Epithelial cell of proximal tubule (primary cell): ENCODE data around the gene TBC1D2B. TPM values are rescaled to one million over a fixed set of nuclear protein-coding genes. Genes with fewer than 3 reads are reported as not detected.
"Not testable (repeated sequence)": the region's sequence is repeated elsewhere in the genome, so short reads cannot be mapped to it uniquely, and the experiment has no call there.

Experiments
- DNase-seq: peaks from one replicate; pipeline ENCODE4 v3.0.0-alpha.2; 2011; ENCODE audit warnings: low read depth
- H3K4me3 ChIP-seq: 2 replicates; pipeline ENCODE4 v1.5.1; 2011; ENCODE audit warnings: low read depth, mild to moderate bottlenecking, low read length
- total RNA-seq: library from RNA; depleted of rRNA; stranded (reverse); fragments of >200 nt; gene quantifications from 2 replicates; pipeline ENCODE4 v1.2.3, GENCODE V29; 2015
- TF ChIP-seq, protein P1 (sequence below): conservative IDR thresholded peaks from 2 replicates; pipeline ENCODE4 v1.5.1; 2012; ENCODE audit warnings: low read depth, mild to moderate bottlenecking, low read length

The TBC1D2B gene
- total RNA-seq, 1 donor from 2014 or later, result 15.0 TPM

DNA sequence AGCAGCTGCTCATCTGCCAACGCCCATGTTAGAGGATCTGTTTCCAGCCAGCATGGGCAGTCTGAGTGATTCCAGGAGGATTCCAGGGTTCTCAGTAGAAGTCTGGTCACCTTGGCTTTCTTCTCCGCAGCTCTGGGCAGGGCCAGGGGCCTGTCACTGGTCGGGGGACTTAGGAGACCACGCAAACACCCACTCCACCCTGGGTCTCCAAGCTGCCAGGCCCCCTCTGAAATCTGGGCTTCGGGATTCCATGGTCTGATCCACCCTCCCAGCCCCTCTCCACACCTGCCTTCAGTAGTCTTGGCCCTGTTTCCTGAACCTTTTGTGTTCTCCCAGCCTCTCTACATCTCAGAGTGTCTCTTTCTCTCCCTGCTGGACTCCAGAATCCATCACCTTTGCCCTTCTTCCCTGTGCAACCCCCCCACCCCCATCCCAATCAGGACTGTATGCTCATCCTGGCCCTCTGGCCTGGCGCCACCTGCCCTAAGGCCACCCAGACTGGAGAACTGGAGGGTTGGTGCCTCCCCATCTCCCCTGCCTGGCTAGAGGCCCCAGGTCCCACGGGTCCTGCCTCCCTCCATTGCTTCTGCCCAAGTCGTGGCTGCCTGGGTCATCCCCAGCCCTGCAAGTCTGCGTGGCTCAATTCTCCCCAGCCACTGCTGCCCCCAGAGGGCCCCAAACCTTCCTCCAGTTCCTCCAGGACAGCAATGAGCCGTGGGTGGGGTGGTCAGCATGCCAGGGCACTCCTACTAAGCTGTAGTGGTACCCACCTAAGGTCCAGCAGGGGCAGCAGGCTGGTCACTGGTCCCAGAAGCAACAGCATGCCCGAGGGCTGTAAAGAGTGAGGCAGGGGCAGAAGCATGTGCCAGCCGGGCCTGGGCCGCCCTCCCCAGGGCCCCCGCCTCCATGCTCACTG, 102.8 kb downstream of the TBC1D2B start:
- DNase-seq, result no peak
- TF ChIP-seq, protein P1, sequence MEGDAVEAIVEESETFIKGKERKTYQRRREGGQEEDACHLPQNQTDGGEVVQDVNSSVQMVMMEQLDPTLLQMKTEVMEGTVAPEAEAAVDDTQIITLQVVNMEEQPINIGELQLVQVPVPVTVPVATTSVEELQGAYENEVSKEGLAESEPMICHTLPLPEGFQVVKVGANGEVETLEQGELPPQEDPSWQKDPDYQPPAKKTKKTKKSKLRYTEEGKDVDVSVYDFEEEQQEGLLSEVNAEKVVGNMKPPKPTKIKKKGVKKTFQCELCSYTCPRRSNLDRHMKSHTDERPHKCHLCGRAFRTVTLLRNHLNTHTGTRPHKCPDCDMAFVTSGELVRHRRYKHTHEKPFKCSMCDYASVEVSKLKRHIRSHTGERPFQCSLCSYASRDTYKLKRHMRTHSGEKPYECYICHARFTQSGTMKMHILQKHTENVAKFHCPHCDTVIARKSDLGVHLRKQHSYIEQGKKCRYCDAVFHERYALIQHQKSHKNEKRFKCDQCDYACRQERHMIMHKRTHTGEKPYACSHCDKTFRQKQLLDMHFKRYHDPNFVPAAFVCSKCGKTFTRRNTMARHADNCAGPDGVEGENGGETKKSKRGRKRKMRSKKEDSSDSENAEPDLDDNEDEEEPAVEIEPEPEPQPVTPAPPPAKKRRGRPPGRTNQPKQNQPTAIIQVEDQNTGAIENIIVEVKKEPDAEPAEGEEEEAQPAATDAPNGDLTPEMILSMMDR, result no peak
- H3K4me3 ChIP-seq, result no peak overlapping the region

DNA sequence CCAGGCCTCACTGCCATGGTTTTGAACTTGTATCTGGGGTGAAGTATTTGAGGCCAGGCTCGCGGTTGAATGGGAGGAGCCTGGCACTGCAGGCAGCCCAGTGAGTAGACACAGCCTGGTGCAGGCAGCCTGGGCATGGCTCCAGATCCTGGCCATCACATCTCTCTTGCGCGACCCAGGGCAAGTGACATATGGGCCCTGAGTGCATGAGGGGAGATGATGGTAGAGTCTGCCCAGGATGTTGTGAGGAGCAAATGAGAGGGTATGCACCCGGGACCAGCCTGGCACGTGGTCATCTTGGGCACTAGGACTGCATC, 103.5 kb downstream of the TBC1D2B start:
- TF ChIP-seq, protein P1, result no peak
- DNase-seq, result no peak
- no peak overlapping the region for H3K4me3 ChIP-seq

DNA sequence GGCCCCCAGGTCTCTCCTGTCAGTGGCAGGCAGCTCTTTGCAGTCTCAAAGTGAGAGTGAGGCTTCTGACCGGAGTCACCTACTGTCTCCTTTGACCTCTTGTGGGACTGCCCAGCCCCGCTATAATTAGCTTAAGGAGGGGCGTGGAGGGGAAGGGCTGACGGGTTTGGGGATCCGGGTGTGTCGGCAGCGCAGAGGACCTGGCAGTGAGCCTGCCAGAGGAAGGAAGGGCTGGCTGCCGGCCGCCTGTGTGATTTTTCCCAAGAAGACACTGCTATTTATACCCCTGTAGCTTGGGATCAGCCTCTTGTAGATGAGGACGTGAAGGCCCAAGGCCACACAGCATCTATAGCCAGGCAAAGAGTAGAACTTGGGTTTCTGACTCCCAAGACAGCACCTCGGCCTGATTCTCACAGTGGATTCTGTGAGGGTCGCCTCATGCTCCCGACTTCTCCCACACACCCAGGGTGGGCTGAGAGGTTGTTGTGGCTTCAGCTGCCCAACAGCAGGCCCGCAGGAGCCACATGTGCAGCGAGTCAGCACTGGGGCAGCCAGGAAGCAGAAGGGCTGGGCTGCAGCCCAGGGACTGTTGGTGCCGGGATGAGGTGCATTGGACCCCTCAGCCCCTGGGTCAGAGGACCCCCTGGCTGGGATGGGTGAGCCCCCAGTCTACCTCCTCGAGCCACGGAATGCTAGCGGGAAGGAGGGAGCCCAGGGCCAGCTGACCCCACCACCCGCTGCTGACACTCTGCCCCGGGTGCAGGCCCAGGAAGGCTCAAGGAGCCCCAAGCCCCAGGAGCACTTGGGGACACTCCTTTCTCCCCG, 104.0 kb downstream of the TBC1D2B start:
- DNase-seq, H3K4me3 ChIP-seq: not testable (repeated sequence)

DNA sequence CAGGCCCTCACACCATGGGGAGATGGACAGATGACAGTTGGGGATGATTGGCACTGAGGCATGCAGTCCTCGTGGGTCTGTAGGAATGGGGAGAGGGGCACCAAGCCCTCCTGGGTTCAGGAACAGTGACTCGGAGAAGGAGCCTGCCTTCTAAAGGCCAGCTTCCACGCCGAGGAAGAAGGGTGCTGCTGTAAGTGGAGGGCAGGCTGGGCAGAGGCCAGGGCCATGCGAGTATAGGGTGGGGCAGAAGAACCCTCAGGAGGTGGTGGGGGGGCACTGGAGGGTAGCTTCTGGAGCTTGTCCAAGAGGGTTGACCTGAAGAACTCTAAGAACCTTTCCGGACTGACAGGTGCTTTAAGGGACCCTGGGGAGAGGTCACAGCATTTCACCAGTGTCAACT, 104.8 kb downstream of the TBC1D2B start:
- DNase-seq, H3K4me3 ChIP-seq: not testable (repeated sequence)

DNA sequence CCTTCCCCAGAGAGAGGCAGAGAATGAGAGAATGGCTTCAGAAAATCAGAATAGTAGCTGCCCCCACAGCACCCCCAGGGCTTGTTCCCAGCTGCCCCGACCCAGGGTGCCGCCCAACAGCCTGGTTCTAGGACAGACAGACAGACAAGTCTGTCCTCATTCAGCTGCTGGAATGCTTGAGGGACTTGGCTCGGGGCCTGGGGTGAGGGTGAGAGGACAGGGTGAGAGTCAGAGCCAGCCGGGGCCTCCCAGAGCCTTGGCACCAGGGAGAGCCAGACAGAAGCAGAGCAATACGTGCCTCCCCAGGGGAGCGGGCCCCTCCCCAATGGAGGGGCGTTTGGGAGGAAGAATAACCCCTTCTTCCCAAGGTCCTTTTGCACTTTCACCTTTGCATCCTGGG, 105.6 kb downstream of the TBC1D2B start:
- not testable (repeated sequence) for DNase-seq

DNA sequence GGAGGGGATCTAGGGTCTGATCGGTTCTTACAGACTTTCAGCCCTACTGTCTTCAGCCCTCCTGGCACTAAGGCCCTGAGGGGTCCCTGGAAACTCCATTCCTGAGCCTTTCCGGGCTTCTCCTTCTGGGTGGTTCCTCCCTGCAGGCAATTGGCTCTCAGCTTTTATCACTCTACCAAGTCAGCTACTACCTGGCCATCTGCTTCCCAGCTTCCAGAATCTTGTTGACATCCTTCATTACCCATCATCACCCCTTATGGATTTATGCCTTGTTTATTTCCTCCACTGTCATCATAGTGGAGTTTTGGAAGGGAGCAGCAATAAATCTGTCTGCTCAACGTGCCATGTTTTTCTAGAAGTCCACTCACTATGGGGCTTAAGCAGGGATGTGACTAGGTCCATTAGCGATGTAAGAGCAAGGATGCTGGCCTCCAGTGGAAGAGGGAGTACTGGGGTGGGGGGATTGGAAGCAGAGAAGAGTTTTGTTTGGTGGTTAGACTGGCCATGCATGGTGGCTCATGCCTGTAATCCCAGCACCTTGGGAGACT, 106.6 kb downstream of the TBC1D2B start:
- DNase-seq, H3K4me3 ChIP-seq: not testable (repeated sequence)

More for the DNA sequence above, 105.6 kb downstream of the TBC1D2B start:
- H3K4me3 ChIP-seq, result not testable (repeated sequence)

DNA sequence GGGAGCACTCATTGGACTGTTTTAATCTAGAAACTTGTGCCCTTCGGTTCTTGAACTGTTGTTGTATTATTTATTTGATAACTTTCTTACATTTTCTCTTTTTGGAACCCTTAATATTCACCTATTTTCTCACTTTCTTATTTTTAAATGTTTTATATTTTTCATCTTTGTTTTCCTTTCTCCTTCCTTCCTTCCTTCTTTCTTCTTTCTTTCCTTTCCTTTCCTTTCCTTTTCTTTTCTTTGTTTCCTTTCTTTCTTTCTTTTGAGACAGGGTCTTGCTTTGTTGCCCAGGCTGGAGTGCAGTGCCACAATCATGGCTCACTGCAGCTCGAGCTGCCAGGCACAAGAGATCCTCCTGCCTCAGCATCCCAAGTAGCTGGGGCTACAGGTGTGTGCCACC, 108.5 kb downstream of the TBC1D2B start:
- TF ChIP-seq, protein P1, result no peak
- no peak overlapping the region for H3K4me3 ChIP-seq
- no peak for DNase-seq

DNA sequence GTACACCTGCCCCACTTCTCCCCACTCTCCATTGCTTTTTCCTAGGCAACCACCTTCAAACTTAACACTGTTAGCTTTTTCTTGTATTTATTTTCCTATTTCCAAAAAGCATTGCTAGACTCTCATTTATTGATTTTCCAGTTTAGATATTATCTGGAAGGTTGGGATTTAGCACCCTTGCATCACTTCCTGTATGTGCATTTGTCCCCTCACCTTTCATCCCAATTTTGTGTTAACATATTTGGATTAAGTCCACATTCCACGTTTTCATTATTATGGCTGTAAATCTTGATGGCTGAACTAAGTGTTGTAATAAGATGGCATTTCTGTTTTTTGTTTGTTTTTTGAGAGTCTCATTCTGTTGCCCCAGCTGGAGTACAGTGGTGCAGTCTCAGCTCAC, 109.7 kb downstream of the TBC1D2B start:
- DNase-seq, result no peak
- TF ChIP-seq, protein P1, result no peak
- no peak overlapping the region for H3K4me3 ChIP-seq

DNA sequence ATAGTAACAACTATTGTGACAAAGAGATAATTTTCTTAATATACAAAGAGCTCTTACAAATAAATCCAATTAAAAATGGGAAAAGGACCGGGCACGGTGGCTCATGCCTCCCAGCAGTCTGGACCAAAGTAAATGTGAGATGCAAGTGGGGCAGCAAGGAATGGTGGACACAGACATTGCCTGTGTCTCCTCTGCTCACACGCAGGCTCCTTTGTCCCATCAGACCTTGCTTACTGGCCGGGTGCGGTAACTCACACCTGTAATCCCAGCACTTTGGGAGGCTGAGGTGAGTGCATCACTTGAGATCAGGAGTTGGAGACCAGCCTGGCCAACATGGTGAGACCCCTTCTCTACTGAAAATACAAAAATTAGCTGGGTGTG, 110.3 kb downstream of the TBC1D2B start:
- not testable (repeated sequence) for H3K4me3 ChIP-seq, DNase-seq
